ENCODE measurements around the gene EGFL6.

DNA sequence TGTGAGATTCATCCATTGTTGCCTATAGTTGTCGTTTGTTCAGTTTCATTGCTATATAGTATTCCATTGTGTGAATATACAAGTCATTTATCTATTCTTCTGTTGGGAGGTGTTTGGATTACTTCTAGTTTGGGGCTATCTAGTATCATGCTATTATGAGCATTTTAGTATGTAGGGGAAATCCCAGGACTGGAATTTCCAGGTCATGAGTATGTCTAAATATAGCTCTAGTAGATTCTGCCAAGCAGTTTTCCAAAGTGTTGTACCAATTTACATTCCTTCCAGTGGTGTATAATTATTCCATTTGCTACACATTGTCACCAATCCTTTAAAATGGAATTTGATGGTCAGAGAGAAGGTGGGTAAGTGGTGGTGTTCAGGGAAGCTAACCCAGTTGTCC lies 30.1 kb downstream of the EGFL6 start:
- TF ChIP-seq HOXC10 (CRISPR knock-in tag; IDR thresholded peaks at IDR 0.05) (no peak), ZNF510 (tag by site-specific recombination; IDR thresholded peaks at IDR 0.05; ENCODE audit: insufficient replicate concordance) (no peak)
